Subcutaneous adipose tissue (tissue), 4 donors: ENCODE data around the gene RAPGEF2. TPM values are rescaled to one million over a fixed set of nuclear protein-coding genes. Genes with fewer than 3 reads are reported as not detected.

ENCODE experiments used
- total RNA-seq, 4 donors: library from RNA; depleted of rRNA; stranded (reverse); fragments of >200 nt; gene quantifications; one replicate each; pipeline ENCODE4 v1.1.0, GENCODE V29; 2016
- TF ChIP-seq, protein P1 (sequence below): fragments of 450-650 bp; IDR thresholded peaks from one replicate; pipeline ENCODE4 v1.5.1; 2016; ENCODE audit warnings: low read depth, mild to moderate bottlenecking, control low read depth, antibody characterized with exemption, moderate library complexity

The RAPGEF2 gene
- total RNA-seq, 4 donors from 2014 or later = 41.2 to 71.8 (median 52.5) TPM

DNA sequence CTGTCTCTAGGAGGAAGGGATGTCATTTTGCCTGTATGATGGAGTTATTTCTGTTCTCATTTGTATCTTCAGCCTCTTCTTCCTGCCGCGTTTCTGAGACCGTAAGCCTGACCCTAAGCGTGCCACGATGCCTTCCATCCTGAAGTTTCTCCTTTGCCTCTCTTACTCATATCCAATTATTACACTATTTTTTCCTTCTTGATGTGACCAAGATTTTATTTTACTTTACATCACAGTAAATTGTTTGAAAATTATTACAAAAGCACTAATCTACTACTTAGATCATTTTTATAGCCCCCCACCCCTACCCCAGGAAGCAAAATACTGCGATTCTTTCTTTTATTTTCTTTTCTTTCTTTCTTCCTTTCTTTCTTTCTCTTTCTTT is 95.0 kb downstream of the RAPGEF2 start:
- TF ChIP-seq, protein P1, sequence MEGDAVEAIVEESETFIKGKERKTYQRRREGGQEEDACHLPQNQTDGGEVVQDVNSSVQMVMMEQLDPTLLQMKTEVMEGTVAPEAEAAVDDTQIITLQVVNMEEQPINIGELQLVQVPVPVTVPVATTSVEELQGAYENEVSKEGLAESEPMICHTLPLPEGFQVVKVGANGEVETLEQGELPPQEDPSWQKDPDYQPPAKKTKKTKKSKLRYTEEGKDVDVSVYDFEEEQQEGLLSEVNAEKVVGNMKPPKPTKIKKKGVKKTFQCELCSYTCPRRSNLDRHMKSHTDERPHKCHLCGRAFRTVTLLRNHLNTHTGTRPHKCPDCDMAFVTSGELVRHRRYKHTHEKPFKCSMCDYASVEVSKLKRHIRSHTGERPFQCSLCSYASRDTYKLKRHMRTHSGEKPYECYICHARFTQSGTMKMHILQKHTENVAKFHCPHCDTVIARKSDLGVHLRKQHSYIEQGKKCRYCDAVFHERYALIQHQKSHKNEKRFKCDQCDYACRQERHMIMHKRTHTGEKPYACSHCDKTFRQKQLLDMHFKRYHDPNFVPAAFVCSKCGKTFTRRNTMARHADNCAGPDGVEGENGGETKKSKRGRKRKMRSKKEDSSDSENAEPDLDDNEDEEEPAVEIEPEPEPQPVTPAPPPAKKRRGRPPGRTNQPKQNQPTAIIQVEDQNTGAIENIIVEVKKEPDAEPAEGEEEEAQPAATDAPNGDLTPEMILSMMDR = no peak

DNA sequence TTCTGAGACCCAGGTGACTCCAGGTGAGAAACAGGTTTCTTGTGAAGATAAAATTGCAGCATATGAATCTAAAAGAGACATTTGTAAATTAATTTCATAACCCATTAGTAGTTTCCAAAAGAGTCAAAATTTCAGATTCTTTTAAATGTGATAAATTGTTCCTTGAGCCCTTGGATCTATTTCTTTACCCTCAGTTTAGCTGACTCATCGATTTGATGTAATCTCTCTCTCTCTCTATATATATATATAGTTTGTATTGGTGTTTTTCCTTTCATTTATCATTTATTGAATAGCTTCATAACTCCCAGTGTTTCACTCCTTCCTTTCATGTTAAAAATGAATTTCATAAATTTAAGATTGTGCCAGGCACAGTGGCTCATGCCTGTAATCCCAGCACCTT is 96.9 kb downstream of the RAPGEF2 start:
- TF ChIP-seq, protein P1 = no peak

DNA sequence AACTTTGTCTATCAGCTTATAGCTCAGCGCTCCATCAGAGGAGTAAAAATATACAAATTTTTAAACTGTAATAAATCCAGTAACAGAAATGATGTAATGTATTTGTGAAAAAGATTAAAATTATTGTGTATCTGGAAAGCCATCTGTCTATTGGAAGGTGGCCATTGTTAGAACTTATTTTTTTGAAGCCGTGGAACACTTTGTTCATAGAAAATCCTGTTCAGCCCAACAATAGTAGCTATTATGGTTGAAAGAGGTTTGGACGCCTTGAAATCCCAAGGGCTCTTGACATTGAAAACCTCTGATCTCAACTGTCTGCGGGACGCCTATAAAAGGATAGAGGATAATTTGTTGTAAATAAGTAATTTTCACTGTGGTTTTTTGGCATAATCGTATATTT is 98.3 kb downstream of the RAPGEF2 start:
- TF ChIP-seq, protein P1 = no peak

DNA sequence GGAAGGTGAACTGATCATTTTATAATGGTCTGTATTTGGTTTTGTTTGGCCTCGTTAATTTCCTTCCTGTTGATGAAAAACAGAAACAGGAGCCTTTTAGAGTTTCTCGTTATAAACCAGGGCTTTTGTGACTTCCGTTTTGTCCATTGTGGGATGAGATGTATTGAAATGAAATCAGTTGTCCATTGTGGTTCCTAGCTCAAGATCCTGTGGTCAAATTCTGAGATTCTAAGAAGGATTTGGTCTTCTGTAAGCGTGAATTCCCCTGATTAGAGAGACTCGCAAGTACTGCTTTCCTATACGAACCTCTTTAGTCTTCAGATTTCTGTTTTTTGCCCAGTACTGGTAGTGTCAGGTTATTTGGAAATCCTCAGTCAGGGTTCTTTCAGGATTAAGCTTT is 101.7 kb downstream of the RAPGEF2 start:
- TF ChIP-seq, protein P1 = no peak

DNA sequence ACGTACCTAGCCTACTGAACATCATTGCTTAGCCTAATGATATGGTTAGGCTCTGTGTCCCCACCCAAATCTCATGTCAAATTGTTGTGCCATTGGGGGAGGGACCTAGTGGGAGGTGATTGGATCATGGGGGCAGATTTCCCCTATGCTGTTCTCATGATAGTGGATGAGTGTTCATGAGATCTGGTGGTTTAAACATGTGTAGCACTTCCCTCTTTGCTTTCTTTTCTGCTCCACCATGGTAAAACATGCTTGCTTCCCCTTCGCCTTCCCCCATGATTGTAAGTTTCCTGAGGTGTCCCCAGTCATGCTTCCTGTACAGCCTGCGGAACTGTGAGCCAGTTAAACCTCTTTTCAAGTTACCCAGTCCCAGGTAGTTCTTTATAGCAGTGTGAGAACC is 102.6 kb downstream of the RAPGEF2 start:
- TF ChIP-seq, protein P1 = no peak

DNA sequence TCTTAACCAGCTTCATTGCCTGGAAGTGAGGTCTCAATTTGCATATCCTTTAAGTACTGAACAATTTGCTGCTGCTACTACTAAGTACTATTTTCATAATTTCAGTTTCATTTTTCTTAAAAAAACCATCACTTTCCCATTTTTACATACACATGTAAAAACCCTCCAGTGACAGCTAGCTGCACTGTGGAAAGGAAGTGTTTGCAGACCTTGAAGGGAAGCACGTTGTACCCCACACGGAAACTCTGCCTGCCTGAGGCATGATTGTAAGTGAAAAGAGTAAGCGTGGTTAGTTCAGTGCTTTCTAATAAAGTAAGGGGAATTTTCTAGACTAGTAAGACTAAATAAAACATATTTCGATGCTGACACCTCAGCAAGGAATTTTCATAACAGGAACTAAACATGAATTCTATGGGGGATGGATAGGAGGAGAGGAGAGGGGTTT is 103.6 kb downstream of the RAPGEF2 start:
- TF ChIP-seq, protein P1 = no peak

DNA sequence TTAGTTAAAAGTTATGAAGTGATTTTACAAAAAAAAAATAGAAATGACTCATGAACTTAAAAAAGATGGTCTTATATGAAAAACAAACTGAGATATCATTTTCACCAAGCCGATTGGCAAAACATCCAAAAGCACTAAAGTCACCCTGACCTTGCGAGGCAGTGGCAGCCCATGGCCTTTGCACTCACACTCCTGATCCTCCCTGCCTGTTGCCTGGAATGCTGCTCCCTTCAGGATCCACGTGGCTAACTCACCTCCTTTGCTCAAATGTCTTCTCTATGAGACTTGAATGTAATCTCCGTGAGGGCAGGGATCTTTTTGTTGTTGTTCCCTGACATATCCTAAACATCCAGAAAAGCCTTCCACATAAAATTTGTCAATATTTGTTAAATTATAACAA is 106.4 kb downstream of the RAPGEF2 start:
- TF ChIP-seq, protein P1 = no peak

DNA sequence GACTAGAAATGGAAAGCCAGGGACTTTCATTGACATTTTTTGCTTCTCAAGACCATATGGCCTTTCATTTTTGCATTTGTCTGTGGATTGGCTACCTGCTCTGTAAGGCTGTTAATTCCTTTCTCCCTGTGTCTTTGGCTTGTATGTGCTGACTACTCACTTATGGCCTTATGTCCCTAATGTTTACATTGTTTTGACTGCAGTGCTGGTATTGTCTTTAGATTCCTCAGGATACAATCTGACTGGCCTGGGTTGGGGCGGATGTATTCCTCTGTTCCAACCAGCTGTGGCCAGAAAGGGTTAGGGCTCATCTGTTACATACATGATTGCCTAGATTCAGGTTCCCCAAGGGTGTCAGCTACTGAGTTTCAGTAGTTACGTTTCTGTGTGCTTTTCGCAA is 108.1 kb downstream of the RAPGEF2 start:
- TF ChIP-seq, protein P1 = no peak
